Measurements from ENCODE around the gene HNRNPC. TPM values are rescaled to one million over a fixed set of nuclear protein-coding genes. Genes with fewer than 3 reads are reported as not detected.
A peak's percentile ranks its signal among the peaks of the same experiment; 100 is the strongest.

HNRNPC gene
- total and polyA plus RNA-seq, 9 of the 15 experiments (the other 6 are each of a cell fraction or from before 2014, with no cell fraction given): 679 to 1,557 (median 1,191) TPM

DNA sequence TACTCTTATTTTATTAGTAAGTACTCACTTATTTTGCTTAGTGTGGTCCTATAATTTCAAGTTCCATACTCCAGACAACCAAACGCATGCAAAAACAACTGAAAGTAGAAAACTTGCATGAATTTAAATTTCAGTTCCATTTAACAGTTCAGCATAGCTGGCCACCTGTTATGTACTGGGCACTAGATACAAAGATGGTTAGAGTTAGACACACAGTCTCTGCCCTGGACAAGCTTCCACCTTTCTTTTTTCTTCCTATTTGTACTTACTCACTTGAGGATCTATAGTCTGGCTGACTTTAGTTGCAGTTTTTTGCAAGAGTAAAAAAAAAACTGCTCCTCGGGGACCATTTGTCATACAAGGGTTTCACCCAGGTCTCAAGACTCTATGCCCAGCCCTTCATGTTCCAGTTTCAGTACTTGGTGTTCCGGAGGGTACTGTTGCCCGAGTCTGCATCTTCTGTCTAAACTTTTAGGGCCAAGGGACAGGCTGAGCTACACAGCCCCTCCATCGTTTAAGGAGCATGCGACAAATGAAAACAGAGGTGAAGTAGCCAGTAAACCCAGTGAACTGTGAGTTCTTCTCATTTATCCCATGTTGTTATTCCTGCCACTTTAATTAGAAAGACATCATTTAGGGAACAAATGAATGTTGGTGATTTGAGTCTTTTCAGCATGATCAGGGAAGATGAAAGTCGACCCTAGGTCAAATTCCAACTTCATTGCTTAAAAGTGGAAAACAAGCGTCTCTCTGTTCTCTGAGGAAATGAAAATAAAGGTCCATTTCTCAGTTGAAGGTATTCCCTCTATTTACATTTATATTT, 33.0 kb upstream of the HNRNPC start:
- no peaks in the 10 kb centered on the region for H3K9me1 ChIP-seq (ENCODE audit: control insufficient read depth, insufficient read depth, low read length)
- ATAC-seq: no peak
- H3K4me1 ChIP-seq (replicated peaks in 1 of 2; ENCODE audit: control insufficient read depth in 2 of 2, insufficient read depth in 2 of 2, low read length in 2 of 2): peaks cover 3 to 24% of the 10 kb centered on the region in 2 experiments; a peak in 3 of 5 replicates
- H3K4me2 ChIP-seq (ENCODE audit: insufficient read depth, low read length): no peak overlapping the region
- POLR2A ChIA-PET: no interaction called here
- H3K79me2 ChIP-seq (ENCODE audit: control insufficient read depth, insufficient read depth, low read length): no peaks in the 10 kb centered on the region
- peak overlapping the region; percentile 55; the same call in 1 of the 2 replicates for H2AFZ ChIP-seq (ENCODE audit: low read depth, low read length)
- CTCF ChIA-PET (ENCODE audit: low intra/inter-chr PET ratio): no interaction called here
- H3K27ac ChIP-seq (ENCODE audit: extremely low read depth, low read depth, low read length): no peak overlapping the region
- no peaks in the 10 kb centered on the region for H3K9me3 ChIP-seq (replicated peaks; ENCODE audit: control insufficient read depth, insufficient read depth, low read depth, low read length)
- no peak for DNase-seq (ENCODE audit: extremely low read depth in 1 of 4, low spot score in 3 of 4)
- H3K9ac ChIP-seq (ENCODE audit: insufficient read depth in 1 of 2, low read depth in 2 of 2, low read length in 2 of 2): no peak overlapping the region
- FAIRE-seq: no peak
- H3K4me3 ChIP-seq: no peak overlapping the region
- H4K20me1 ChIP-seq (replicated peaks; ENCODE audit: control insufficient read depth, insufficient read depth, low read length): no peaks in the 10 kb centered on the region
- H3K27me3 ChIP-seq (ENCODE audit: control insufficient read depth in 2 of 2, insufficient read depth in 2 of 2, low read length in 2 of 2): no peaks in the 10 kb centered on the region
- in situ Hi-C loops (cut with MboI) (no loop called here), intact Hi-C loops (cut with micrococcal nuclease) (no loop called here)
- 45% methylated on average over 8 of the region's 8 CpGs for WGBS (ENCODE audit: insufficient coverage, low coverage, missing lambda C conversion rate)
- TF ChIP-seq CCAR2 (IDR thresholded peaks at IDR 0.05; ENCODE audit: low read depth, low read length): no peak
- TF ChIP-seq SIN3B (IDR thresholded peaks at IDR 0.05; ENCODE audit: low read depth): no peak
- no peak for TF ChIP-seq CBX2 (IDR thresholded peaks at IDR 0.05; ENCODE audit: insufficient read depth, low read length, poor library complexity, severe bottlenecking)
- TF ChIP-seq ZBTB7A (IDR thresholded peaks at IDR 0.05; ENCODE audit: borderline replicate concordance, control insufficient read depth, low read depth, low read length): no peak
- no peak for TF ChIP-seq SREBF1 (IDR thresholded peaks at IDR 0.05; ENCODE audit: borderline replicate concordance, low read depth, low read length)
- TF ChIP-seq RBM14 (IDR thresholded peaks at IDR 0.05; ENCODE audit: borderline replicate concordance, insufficient read depth, low read depth, low read length): no peak
- TF ChIP-seq, protein P1, sequence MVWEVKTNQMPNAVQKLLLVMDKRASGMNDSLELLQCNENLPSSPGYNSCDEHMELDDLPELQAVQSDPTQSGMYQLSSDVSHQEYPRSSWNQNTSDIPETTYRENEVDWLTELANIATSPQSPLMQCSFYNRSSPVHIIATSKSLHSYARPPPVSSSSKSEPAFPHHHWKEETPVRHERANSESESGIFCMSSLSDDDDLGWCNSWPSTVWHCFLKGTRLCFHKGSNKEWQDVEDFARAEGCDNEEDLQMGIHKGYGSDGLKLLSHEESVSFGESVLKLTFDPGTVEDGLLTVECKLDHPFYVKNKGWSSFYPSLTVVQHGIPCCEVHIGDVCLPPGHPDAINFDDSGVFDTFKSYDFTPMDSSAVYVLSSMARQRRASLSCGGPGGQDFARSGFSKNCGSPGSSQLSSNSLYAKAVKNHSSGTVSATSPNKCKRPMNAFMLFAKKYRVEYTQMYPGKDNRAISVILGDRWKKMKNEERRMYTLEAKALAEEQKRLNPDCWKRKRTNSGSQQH (CRISPR knock-in tag; IDR thresholded peaks at IDR 0.05): no peak
- TF ChIP-seq MEIS2 (IDR thresholded peaks at IDR 0.05; ENCODE audit: partially characterized antibody): no peak
- TF ChIP-seq ZNF146 (CRISPR knock-in tag; IDR thresholded peaks at IDR 0.05; ENCODE audit: unreplicated experiment): no peak
- TF ChIP-seq HMGN3 (IDR thresholded peaks at IDR 0.05; ENCODE audit: borderline replicate concordance, extremely low read depth, insufficient read length, low read depth, low read length): no peak
- TF ChIP-seq, protein P2, sequence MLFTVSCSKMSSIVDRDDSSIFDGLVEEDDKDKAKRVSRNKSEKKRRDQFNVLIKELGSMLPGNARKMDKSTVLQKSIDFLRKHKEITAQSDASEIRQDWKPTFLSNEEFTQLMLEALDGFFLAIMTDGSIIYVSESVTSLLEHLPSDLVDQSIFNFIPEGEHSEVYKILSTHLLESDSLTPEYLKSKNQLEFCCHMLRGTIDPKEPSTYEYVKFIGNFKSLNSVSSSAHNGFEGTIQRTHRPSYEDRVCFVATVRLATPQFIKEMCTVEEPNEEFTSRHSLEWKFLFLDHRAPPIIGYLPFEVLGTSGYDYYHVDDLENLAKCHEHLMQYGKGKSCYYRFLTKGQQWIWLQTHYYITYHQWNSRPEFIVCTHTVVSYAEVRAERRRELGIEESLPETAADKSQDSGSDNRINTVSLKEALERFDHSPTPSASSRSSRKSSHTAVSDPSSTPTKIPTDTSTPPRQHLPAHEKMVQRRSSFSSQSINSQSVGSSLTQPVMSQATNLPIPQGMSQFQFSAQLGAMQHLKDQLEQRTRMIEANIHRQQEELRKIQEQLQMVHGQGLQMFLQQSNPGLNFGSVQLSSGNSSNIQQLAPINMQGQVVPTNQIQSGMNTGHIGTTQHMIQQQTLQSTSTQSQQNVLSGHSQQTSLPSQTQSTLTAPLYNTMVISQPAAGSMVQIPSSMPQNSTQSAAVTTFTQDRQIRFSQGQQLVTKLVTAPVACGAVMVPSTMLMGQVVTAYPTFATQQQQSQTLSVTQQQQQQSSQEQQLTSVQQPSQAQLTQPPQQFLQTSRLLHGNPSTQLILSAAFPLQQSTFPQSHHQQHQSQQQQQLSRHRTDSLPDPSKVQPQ (CRISPR knock-in tag; IDR thresholded peaks at IDR 0.05; ENCODE audit: borderline replicate concordance): no peak
- TF ChIP-seq NR2C2 (CRISPR knock-in tag; IDR thresholded peaks at IDR 0.05): no peak
- TF ChIP-seq NR2C2 (tag; IDR thresholded peaks at IDR 0.05): no peak
- TF ChIP-seq, protein P3, sequence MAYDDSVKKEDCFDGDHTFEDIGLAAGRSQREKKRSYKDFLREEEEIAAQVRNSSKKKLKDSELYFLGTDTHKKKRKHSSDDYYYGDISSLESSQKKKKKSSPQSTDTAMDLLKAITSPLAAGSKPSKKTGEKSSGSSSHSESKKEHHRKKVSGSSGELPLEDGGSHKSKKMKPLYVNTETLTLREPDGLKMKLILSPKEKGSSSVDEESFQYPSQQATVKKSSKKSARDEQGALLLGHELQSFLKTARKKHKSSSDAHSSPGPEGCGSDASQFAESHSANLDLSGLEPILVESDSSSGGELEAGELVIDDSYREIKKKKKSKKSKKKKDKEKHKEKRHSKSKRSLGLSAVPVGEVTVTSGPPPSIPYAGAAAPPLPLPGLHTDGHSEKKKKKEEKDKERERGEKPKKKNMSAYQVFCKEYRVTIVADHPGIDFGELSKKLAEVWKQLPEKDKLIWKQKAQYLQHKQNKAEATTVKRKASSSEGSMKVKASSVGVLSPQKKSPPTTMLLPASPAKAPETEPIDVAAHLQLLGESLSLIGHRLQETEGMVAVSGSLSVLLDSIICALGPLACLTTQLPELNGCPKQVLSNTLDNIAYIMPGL (CRISPR knock-in tag; IDR thresholded peaks at IDR 0.05): no peak
- no peak for TF ChIP-seq MCM3 (IDR thresholded peaks at IDR 0.05)
- no TSS peak for BruUV-seq (replicated peaks)
- H3K36me3 ChIP-seq (ENCODE audit: control insufficient read depth, insufficient read depth, low read length): no peaks in the 10 kb centered on the region
